HUES6 (cell line): ENCODE data around the gene ULK4.
"Not testable (repeated sequence)": the region's sequence is repeated elsewhere in the genome, so short reads cannot be mapped to it uniquely, and the experiment has no call there.

Source experiments
- H3K27ac ChIP-seq: 2 replicates; pipeline ENCODE4 v1.7.0; 2013; ENCODE audit warnings: low read depth, mild to moderate bottlenecking, low read length, inconsistent platforms
- H3K27me3 ChIP-seq: 2 replicates; pipeline ENCODE4 v1.6.1; 2013; ENCODE audit warnings: low read length; ENCODE audit not compliant: control insufficient read depth, insufficient read depth
- H3K36me3 ChIP-seq: 2 replicates; pipeline ENCODE4 v1.6.1; 2013; ENCODE audit warnings: low read length; ENCODE audit not compliant: control insufficient read depth, insufficient read depth
- H3K4me1 ChIP-seq: 2 replicates; pipeline ENCODE4 v1.6.1; 2013; ENCODE audit warnings: low read length; ENCODE audit not compliant: control insufficient read depth, insufficient read depth
- H3K4me3 ChIP-seq: 2 replicates; pipeline ENCODE4 v1.5.1; 2013; ENCODE audit warnings: low read depth, low read length
- H3K9ac ChIP-seq: one replicate; pipeline ENCODE4 v1.6.1; 2013; ENCODE audit warnings: mild to moderate bottlenecking, low read length
- H3K9me3 ChIP-seq: 2 replicates; pipeline ENCODE4 v1.6.1; 2013; ENCODE audit warnings: low read depth, low read length; ENCODE audit not compliant: control insufficient read depth, insufficient read depth

Gene ULK4

DNA sequence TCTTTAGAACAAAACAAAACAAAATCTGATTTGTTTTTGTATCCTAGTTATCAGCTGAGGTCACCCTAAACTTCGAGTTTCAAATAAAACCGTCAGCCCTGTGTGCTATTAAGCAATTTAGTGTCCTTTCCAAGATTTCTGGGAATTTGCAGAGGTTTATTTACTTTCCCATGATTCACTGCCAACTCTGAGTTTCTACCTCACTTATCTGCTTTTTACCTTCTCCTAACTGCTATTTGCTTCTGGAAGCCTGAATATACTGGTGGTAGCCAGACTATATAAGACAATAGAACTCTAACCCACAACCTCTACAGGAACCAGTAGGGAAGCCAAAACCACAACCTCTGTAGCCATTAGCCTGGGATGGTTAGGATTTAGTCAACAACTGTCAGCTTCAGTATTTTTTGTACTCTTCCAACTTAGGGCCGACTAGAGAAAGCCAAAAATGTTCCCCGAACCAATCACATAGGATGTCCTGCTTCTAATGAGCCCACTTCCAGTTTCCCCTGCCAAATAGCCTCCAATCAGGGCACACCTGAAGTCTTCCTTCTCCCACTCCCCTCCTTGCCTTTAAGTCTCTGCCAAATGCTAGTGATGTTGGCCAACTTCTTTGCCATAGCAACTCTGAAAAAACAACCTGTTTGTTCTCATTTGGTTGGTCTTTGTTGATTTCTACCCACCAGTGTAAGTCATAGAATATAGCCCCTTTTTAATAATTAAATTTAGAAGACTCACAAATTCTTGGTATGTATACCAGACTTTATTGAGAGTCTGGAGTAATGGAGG lies 273.1 kb downstream of the ULK4 start:
- Histone ChIP-seq H3K36me3 (no peaks in the 10 kb centered on the region), H3K27me3 (no peaks in the 10 kb centered on the region), H3K4me1 (no peaks in the 10 kb centered on the region), H3K27ac (no peak overlapping the region), H3K4me3 (no peak overlapping the region), H3K9ac (no peak overlapping the region), H3K9me3 (no peaks in the 10 kb centered on the region)

- H3K4me1 ChIP-seq = peaks cover 8% of the 10 kb centered on the region
- no peaks in the 10 kb centered on the region for H3K9me3 ChIP-seq
- no peak overlapping the region for H3K4me3 ChIP-seq
Observed at GRCh38 chr3:41684797-41685735, 276.8 kb downstream of the ULK4 start.

GRCh38 chr3:41683666-41684350 lies 278.1 kb downstream of the ULK4 start:
- H3K9ac ChIP-seq = no peak overlapping the region

More at GRCh38 chr3:41684797-41685735, 276.8 kb downstream of the ULK4 start:
- Histone ChIP-seq H3K27me3 (no peaks in the 10 kb centered on the region), H3K27ac (no peak overlapping the region), H3K9ac (no peak overlapping the region), H3K36me3 (no peaks in the 10 kb centered on the region)

GRCh38 chr3:41682996-41683395 lies 278.9 kb downstream of the ULK4 start:
- Histone ChIP-seq H3K27ac (no peak overlapping the region), H3K4me3 (no peak overlapping the region)

More at GRCh38 chr3:41683666-41684350, 278.1 kb downstream of the ULK4 start:
- no peaks in the 10 kb centered on the region for H3K36me3 ChIP-seq
- H3K4me1 ChIP-seq = peaks cover 8% of the 10 kb centered on the region
- no peaks in the 10 kb centered on the region for H3K9me3 ChIP-seq
- H3K27ac ChIP-seq = no peak overlapping the region
- H3K27me3 ChIP-seq = no peaks in the 10 kb centered on the region
- H3K4me3 ChIP-seq = no peak overlapping the region

DNA sequence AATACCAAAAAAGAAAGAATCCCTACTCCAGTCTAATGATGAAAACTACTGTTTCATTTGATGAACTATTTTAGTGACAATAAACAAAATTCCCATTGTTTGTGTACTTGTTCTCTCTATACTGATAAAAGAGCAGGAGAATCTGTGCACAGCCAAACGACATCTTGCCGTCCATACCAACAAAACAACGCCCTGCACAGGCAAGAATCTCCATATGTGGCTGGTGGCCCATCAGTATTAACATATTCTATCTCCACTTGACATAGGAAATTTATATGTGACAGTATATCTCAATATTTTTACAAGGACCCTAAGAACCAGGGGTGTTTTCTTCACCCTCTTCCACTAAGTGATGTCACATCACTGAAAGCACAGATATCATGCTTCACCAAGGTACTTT lies 279.5 kb downstream of the ULK4 start:
- Histone ChIP-seq H3K27ac (no peak overlapping the region), H3K9me3 (no peaks in the 10 kb centered on the region), H3K36me3 (no peaks in the 10 kb centered on the region), H3K4me1 (peaks cover 8% of the 10 kb centered on the region), H3K9ac (no peak overlapping the region), H3K27me3 (no peaks in the 10 kb centered on the region), H3K4me3 (no peak overlapping the region)

More at GRCh38 chr3:41682996-41683395, 278.9 kb downstream of the ULK4 start:
- H3K9ac ChIP-seq = no peak overlapping the region
- H3K4me1 ChIP-seq = peaks cover 8% of the 10 kb centered on the region
- H3K27me3 ChIP-seq = no peaks in the 10 kb centered on the region
- no peaks in the 10 kb centered on the region for H3K36me3 ChIP-seq
- H3K9me3 ChIP-seq = no peaks in the 10 kb centered on the region

DNA sequence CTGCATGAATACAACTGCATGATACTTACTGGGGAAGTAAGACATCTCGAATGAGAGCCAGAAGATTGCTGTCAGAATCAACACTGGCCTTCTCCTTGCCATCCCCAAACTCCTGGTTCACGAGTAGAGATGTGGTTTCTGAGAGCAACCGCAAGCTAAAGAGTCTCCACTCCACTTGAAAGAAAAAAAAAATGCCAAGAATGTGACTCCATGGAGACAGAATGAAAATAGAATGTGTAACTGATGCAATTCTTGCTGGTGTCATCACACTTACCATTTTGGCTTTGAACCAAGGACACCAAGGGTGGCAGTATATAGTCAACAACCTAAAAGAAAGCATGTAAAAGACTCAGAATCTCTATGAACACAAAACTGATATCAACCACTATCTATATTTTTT lies 280.4 kb downstream of the ULK4 start:
- no peaks in the 10 kb centered on the region for H3K27me3 ChIP-seq
- H3K36me3 ChIP-seq = no peaks in the 10 kb centered on the region
- H3K9me3 ChIP-seq = no peaks in the 10 kb centered on the region
- H3K9ac ChIP-seq = no peak overlapping the region
- peaks cover 8% of the 10 kb centered on the region for H3K4me1 ChIP-seq
- H3K27ac ChIP-seq = peak overlapping the region; percentile 77
- H3K4me3 ChIP-seq = no peak overlapping the region

GRCh38 chr3:41679374-41679773 lies 282.5 kb downstream of the ULK4 start:
- Histone ChIP-seq H3K4me3 (no peak overlapping the region), H3K9ac (no peak overlapping the region)

DNA sequence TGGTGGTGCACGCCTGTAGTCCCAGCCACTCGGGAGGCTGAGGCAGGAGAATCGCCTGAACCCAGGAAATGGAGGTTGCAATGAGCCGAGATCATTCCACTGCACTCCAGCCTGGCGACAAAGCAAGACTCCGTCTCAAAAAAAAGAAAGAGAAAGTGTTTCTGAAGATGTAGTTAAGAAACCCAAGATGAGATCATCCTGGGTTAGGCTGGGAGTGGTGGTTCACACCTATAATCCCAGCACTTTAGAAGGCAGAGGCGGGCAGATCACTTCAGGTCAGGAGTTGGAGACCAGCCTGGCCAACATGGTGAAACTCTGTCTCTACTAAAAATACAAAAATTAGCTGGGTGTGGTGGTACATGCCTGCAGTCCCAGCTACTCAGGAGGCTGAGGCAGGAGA lies 286.8 kb downstream of the ULK4 start:
- not testable (repeated sequence) for H3K27me3 ChIP-seq, H3K9ac ChIP-seq, H3K4me3 ChIP-seq, H3K4me1 ChIP-seq, H3K27ac ChIP-seq, H3K9me3 ChIP-seq, H3K36me3 ChIP-seq

More at GRCh38 chr3:41679374-41679773, 282.5 kb downstream of the ULK4 start:
- Histone ChIP-seq H3K9me3 (no peaks in the 10 kb centered on the region), H3K36me3 (no peaks in the 10 kb centered on the region), H3K27me3 (no peaks in the 10 kb centered on the region), H3K27ac (no peak overlapping the region), H3K4me1 (peaks cover 8% of the 10 kb centered on the region)

- Histone ChIP-seq H3K9ac (no peak overlapping the region), H3K4me1 (no peaks in the 10 kb centered on the region), H3K36me3 (no peaks in the 10 kb centered on the region), H3K27ac (no peak overlapping the region), H3K9me3 (peaks cover 3% of the 10 kb centered on the region; the same call in 1 of the 2 replicates), H3K4me3 (no peak overlapping the region), H3K27me3 (no peaks in the 10 kb centered on the region)
Observed at GRCh38 chr3:41674449-41674848, 287.5 kb downstream of the ULK4 start.

DNA sequence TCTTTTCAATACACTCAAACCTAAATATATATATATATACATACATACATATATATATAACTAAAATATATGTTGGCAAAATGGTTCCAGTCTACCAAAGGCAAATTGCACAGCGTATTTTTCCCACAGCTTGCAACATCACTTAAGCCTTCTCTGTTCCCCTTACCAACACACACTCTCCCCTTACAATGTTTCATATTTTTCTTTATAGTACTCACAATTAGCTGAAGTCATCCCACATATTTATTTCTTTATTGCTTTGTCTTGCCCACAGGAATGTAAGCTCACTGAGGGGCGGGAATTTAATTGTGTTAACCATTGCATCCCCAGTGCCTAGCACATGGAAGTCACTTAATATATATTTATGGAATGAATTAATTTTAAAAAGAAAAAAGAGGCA lies 288.3 kb downstream of the ULK4 start:
- Histone ChIP-seq H3K9ac (no peak overlapping the region), H3K27ac (no peak overlapping the region), H3K4me3 (no peak overlapping the region), H3K4me1 (no peaks in the 10 kb centered on the region), H3K27me3 (no peaks in the 10 kb centered on the region), H3K36me3 (no peaks in the 10 kb centered on the region), H3K9me3 (peaks cover 3% of the 10 kb centered on the region; the same call in 1 of the 2 replicates)
